ENCODE results near the gene CACNG5.

Gene CACNG5

GRCh38 chr17:66835476-66835875 is 559 bp downstream of the CACNG5 start:
- TF ChIP-seq CTCF (IDR thresholded peaks at IDR 0.05; ENCODE audit: poor library complexity, severe bottlenecking): no peak
- Histone ChIP-seq H3K27me3 (ENCODE audit: insufficient read depth, poor library complexity, severe bottlenecking) (peaks cover 44% of the 10 kb centered on the region), H3K4me1 (ENCODE audit: insufficient read depth, poor library complexity, severe bottlenecking) (no peaks in the 10 kb centered on the region), H3K4me3 (ENCODE audit: severe bottlenecking) (no peak overlapping the region), H3K9me3 (ENCODE audit: severe bottlenecking) (no peaks in the 10 kb centered on the region), H3K36me3 (ENCODE audit: low read depth) (no peaks in the 10 kb centered on the region), H3K27ac (ENCODE audit: poor library complexity, severe bottlenecking) (no peak overlapping the region)
- DNase-seq (ENCODE audit: low spot score) (no peak), ATAC-seq (ENCODE audit: low read depth) (no peak)

GRCh38 chr17:66836063-66837005 is 1.4 kb downstream of the CACNG5 start:
- no peak for DNase-seq (ENCODE audit: low spot score)
- H3K27ac ChIP-seq (ENCODE audit: poor library complexity, severe bottlenecking): no peak overlapping the region
- peaks cover 46% of the 10 kb centered on the region for H3K27me3 ChIP-seq (ENCODE audit: insufficient read depth, poor library complexity, severe bottlenecking)
- no peaks in the 10 kb centered on the region for H3K4me1 ChIP-seq (ENCODE audit: insufficient read depth, poor library complexity, severe bottlenecking)
- H3K9me3 ChIP-seq (ENCODE audit: severe bottlenecking): no peaks in the 10 kb centered on the region
- H3K36me3 ChIP-seq (ENCODE audit: low read depth): no peaks in the 10 kb centered on the region
- no peak overlapping the region for H3K4me3 ChIP-seq (ENCODE audit: severe bottlenecking)
- TF ChIP-seq CTCF (IDR thresholded peaks at IDR 0.05; ENCODE audit: poor library complexity, severe bottlenecking): no peak
- ATAC-seq (ENCODE audit: low read depth): no peak; the same call in 2 of the 3 replicates

GRCh38 chr17:66837226-66837625 is 2.3 kb downstream of the CACNG5 start:
- Histone ChIP-seq H3K27ac (ENCODE audit: poor library complexity, severe bottlenecking) (no peak overlapping the region), H3K4me3 (ENCODE audit: severe bottlenecking) (no peak overlapping the region), H3K9me3 (ENCODE audit: severe bottlenecking) (no peaks in the 10 kb centered on the region), H3K36me3 (ENCODE audit: low read depth) (no peaks in the 10 kb centered on the region), H3K4me1 (ENCODE audit: insufficient read depth, poor library complexity, severe bottlenecking) (no peaks in the 10 kb centered on the region), H3K27me3 (ENCODE audit: insufficient read depth, poor library complexity, severe bottlenecking) (peaks cover 46% of the 10 kb centered on the region)
- DNase-seq (ENCODE audit: low spot score) (no peak), ATAC-seq (ENCODE audit: low read depth) (no peak)
- no peak for TF ChIP-seq CTCF (IDR thresholded peaks at IDR 0.05; ENCODE audit: poor library complexity, severe bottlenecking)

- H3K27me3 ChIP-seq (ENCODE audit: insufficient read depth, poor library complexity, severe bottlenecking): peaks cover 46% of the 10 kb centered on the region
- DNase-seq (ENCODE audit: low spot score) (no peak), ATAC-seq (ENCODE audit: low read depth) (no peak)
- H3K36me3 ChIP-seq (ENCODE audit: low read depth): no peaks in the 10 kb centered on the region
- no peaks in the 10 kb centered on the region for H3K9me3 ChIP-seq (ENCODE audit: severe bottlenecking)
- no peak for TF ChIP-seq CTCF (IDR thresholded peaks at IDR 0.05; ENCODE audit: poor library complexity, severe bottlenecking)
- H3K4me1 ChIP-seq (ENCODE audit: insufficient read depth, poor library complexity, severe bottlenecking): no peaks in the 10 kb centered on the region
- H3K4me3 ChIP-seq (ENCODE audit: severe bottlenecking): no peak overlapping the region
- H3K27ac ChIP-seq (ENCODE audit: poor library complexity, severe bottlenecking): no peak overlapping the region
These were observed 3.2 kb downstream of the CACNG5 start for GRCh38 chr17:66837885-66838665.
